Measurements from ENCODE around the gene GLI1. TPM values are rescaled to one million over a fixed set of nuclear protein-coding genes. Genes with fewer than 3 reads are reported as not detected.

Gene GLI1
- total RNA-seq, 1 experiment from 2014 or later, result 6.4 TPM

GRCh38 chr12:57521525-57522010 lies 62.0 kb downstream of the GLI1 start:
- BruUV-seq (replicated peaks), result no TSS peak
- no peaks in the 10 kb centered on the region for H3K9me2 ChIP-seq (ENCODE audit: insufficient read depth)
- peak overlapping the region; percentile 94 for H3K4me2 ChIP-seq (ENCODE audit: low read length)
- ATAC-seq (no peak), DNase-seq (ENCODE audit: low read depth, low spot score) (no peak)
- peaks cover 15 to 31% of the 10 kb centered on the region in 2 experiments for H3K36me3 ChIP-seq (ENCODE audit: control insufficient read depth in 1 of 2, insufficient read depth in 2 of 2, low read length in 2 of 2)
- H3K9ac ChIP-seq (ENCODE audit: low read length), result peak overlapping the region; percentile 79
- H3K27me3 ChIP-seq (ENCODE audit: insufficient read depth, low read length), result no peaks in the 10 kb centered on the region
- H3K27ac ChIP-seq (ENCODE audit: low read depth, low read length), result peak overlapping the region; percentile 85
- H3K4me3 ChIP-seq (replicated peaks in 1 of 2; ENCODE audit: low read depth in 1 of 2, low read length in 2 of 2), result peak overlapping the region in 1 of 2 experiments; percentile 93; a peak in 3 of 4 replicates
- H4K20me1 ChIP-seq (ENCODE audit: insufficient read depth), result peaks cover 7% of the 10 kb centered on the region; the same call in 1 of the 2 replicates
- ChIA-PET RAD21 (ENCODE audit: low non-redundant PET in 1 of 2, low total read pairs in 2 of 2, uncharacterized antibody in 2 of 2, unreplicated experiment in 2 of 2) (interaction anchor here in 1 of 2 experiments (0.7 kb wide), 1 partner anchor 11 kb away, joined by 3 read pairs; no protein-coding TSS in a partner anchor), CTCF (no interaction called here), POLR2A (interaction anchor here (0.9 to 1.3 kb wide), 2 partner anchors 11 to 22 kb away, joined by 3 read pairs; no protein-coding TSS in a partner anchor)
- intact Hi-C loops (cut with micrococcal nuclease), result no loop called here
- H3K9me3 ChIP-seq (ENCODE audit: control insufficient read depth in 1 of 2, insufficient read depth in 1 of 2, low read depth in 1 of 2, low read length in 2 of 2), result no peaks in the 10 kb centered on the region
- H3K79me2 ChIP-seq (ENCODE audit: insufficient read depth, low read length), result peaks cover 61% of the 10 kb centered on the region
- H3K4me1 ChIP-seq (ENCODE audit: control insufficient read depth in 1 of 2, insufficient read depth in 2 of 2, low read length in 2 of 2), result peaks cover 24 to 56% of the 10 kb centered on the region in 2 experiments
- H2AFZ ChIP-seq (ENCODE audit: low read depth, low read length, poor library complexity, severe bottlenecking), result no peak overlapping the region
- no peak for TF ChIP-seq CBX3 (IDR thresholded peaks at IDR 0.05; ENCODE audit: low read depth)
- peak; percentile 53 for TF ChIP-seq POLR2A (IDR thresholded peaks at IDR 0.05; ENCODE audit: borderline replicate concordance, extremely low read depth, insufficient read depth, insufficient read length)
- TF ChIP-seq, protein P1, sequence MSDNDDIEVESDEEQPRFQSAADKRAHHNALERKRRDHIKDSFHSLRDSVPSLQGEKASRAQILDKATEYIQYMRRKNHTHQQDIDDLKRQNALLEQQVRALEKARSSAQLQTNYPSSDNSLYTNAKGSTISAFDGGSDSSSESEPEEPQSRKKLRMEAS (IDR thresholded peaks at IDR 0.05), result no peak

MicroRNAs encoded within 50 kb of the gene (microRNA counts, 767-probe panel; counts per million panel counts)
- microRNA hsa-miR-616-3p, result not detected

Small RNA genes lying within 50 kb of the gene (microRNA-seq; reads per million reads assigned to microRNA genes)
- gene MIR616 (ENCODE audit: borderline number of aligned reads) (5.6 reads per million, percentile 13 among the genes with 10 or more reads in this experiment), gene MIR6758 (ENCODE audit: borderline number of aligned reads) (1.6 reads per million)

Other genes with a start within 250 kb of the GLI1 start
- gene NXPH4, start 243.0 kb upstream of the GLI1 start, total RNA-seq (2021; ENCODE audit: unreplicated experiment), result 20.0 TPM
- gene SHMT2, start 230.1 kb upstream of the GLI1 start, total RNA-seq (2021; ENCODE audit: unreplicated experiment), result 280 TPM
- gene STAC3, start 208.6 kb upstream of the GLI1 start, total RNA-seq (2021; ENCODE audit: unreplicated experiment), result 2.5 TPM
- 45.4 TPM for gene R3HDM2, start 28.7 kb upstream of the GLI1 start, total RNA-seq (2021; ENCODE audit: unreplicated experiment)
- gene INHBC, start 25.0 kb upstream of the GLI1 start, total RNA-seq (2021; ENCODE audit: unreplicated experiment), result 0.20 TPM
- gene INHBE, start 4.5 kb upstream of the GLI1 start, total RNA-seq (2021; ENCODE audit: unreplicated experiment), result 0.89 TPM
- 0.84 TPM for gene ARHGAP9, start 20.1 kb downstream of the GLI1 start, total RNA-seq (2021; ENCODE audit: unreplicated experiment)
- gene MARS1, start 28.3 kb downstream of the GLI1 start, total RNA-seq (2021; ENCODE audit: unreplicated experiment), result 344 TPM
- 84.7 TPM for gene DDIT3, start 60.7 kb downstream of the GLI1 start, total RNA-seq (2021; ENCODE audit: unreplicated experiment)
- 70.1 TPM for gene MBD6, start 63.0 kb downstream of the GLI1 start, total RNA-seq (2021; ENCODE audit: unreplicated experiment)
- gene DCTN2, start 87.4 kb downstream of the GLI1 start, total RNA-seq (2021; ENCODE audit: unreplicated experiment), result 95.9 TPM
- gene KIF5A, start 90.3 kb downstream of the GLI1 start, total RNA-seq (2021; ENCODE audit: unreplicated experiment), result 5.2 TPM
- 38.4 TPM for gene PIP4K2C, start 131.4 kb downstream of the GLI1 start, total RNA-seq (2021; ENCODE audit: unreplicated experiment)
- 0.37 TPM for gene DTX3, start 145.0 kb downstream of the GLI1 start, total RNA-seq (2021; ENCODE audit: unreplicated experiment)
- 3.6 TPM for gene ARHGEF25, start 151.7 kb downstream of the GLI1 start, total RNA-seq (2021; ENCODE audit: unreplicated experiment)
- 31.3 TPM for gene B4GALNT1, start 173.4 kb downstream of the GLI1 start, total RNA-seq (2021; ENCODE audit: unreplicated experiment)
- gene OS9, start 234.3 kb downstream of the GLI1 start, total RNA-seq (2021; ENCODE audit: unreplicated experiment), result 98.4 TPM

Data from HCT116 (cell line).